Sigmoid colon (tissue), 4 donors: ENCODE results near the gene WWC1.

Experiments used
- CTCF ChIP-seq, 4 experiments: fragments of 450-650 bp in 3 of 4; fragments of 200-600 bp in 1 of 4; IDR thresholded peaks; one replicate each; pipeline ENCODE4 v1.5.1; 2016 to 2019; ENCODE audit warnings: antibody characterized with exemption in 4 of 4, mild to moderate bottlenecking in 3 of 4, moderate library complexity in 2 of 4
- EP300 ChIP-seq, 4 donors: sonication (generic); formaldehyde crosslinking; IDR thresholded peaks; one replicate each; pipeline ENCODE4 v1.6.1; 2017; ENCODE audit warnings: antibody characterized with exemption in 4 of 4
- POLR2A ChIP-seq, 2 donors: fragments of 450-650 bp; IDR thresholded peaks; one replicate each; pipeline ENCODE4 v1.6.1; 2016; ENCODE audit warnings: antibody characterized with exemption in 2 of 2, mild to moderate bottlenecking in 2 of 2, moderate library complexity in 2 of 2

DNA sequence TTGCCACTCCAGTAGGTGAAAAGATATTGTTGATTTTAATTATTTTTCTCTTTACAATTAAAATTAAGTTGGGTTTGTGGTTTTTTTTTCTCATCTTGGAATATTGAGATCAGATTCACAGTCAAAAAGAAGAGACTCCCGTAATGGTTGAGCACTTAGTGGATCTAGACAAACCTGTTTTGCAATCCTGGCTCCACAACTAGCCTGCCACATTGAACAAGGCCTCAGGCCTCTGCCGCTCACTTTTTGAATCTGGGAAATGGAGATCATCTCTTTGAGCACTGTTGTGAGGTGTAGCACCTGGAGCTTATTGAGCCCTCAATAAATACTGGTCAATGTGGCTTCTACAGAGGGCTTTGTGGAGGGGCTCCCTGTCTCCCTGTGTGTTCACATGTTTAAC is 157.7 kb downstream of the WWC1 start:
- TF ChIP-seq CTCF (IDR thresholded peaks at IDR 0.05) (no peak), POLR2A (IDR thresholded peaks at IDR 0.05) (no peak), EP300 (IDR thresholded peaks at IDR 0.05) (no peak)
